Cardiac ventricle fibroblast (primary cell): ENCODE results near the gene CDC6. TPM values are rescaled to one million over a fixed set of nuclear protein-coding genes. Genes with fewer than 3 reads are reported as not detected.

ENCODE experiments used
- total RNA-seq: library from RNA; depleted of rRNA; stranded (reverse); fragments of >200 nt; gene quantifications from 2 replicates; pipeline ENCODE4 v1.2.3, GENCODE V29; 2015

CDC6 gene, protein sequence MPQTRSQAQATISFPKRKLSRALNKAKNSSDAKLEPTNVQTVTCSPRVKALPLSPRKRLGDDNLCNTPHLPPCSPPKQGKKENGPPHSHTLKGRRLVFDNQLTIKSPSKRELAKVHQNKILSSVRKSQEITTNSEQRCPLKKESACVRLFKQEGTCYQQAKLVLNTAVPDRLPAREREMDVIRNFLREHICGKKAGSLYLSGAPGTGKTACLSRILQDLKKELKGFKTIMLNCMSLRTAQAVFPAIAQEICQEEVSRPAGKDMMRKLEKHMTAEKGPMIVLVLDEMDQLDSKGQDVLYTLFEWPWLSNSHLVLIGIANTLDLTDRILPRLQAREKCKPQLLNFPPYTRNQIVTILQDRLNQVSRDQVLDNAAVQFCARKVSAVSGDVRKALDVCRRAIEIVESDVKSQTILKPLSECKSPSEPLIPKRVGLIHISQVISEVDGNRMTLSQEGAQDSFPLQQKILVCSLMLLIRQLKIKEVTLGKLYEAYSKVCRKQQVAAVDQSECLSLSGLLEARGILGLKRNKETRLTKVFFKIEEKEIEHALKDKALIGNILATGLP
- 2.2 and 3.6 TPM in 2 replicates for total RNA-seq

GRCh38 chr17:40287494-40288369 is at the start of gene CDC6:
Gene CDC6 (plus strand): TSS chr17:40287879. CDS start chr17:40289421, 1,542 bp downstream.

DNA sequence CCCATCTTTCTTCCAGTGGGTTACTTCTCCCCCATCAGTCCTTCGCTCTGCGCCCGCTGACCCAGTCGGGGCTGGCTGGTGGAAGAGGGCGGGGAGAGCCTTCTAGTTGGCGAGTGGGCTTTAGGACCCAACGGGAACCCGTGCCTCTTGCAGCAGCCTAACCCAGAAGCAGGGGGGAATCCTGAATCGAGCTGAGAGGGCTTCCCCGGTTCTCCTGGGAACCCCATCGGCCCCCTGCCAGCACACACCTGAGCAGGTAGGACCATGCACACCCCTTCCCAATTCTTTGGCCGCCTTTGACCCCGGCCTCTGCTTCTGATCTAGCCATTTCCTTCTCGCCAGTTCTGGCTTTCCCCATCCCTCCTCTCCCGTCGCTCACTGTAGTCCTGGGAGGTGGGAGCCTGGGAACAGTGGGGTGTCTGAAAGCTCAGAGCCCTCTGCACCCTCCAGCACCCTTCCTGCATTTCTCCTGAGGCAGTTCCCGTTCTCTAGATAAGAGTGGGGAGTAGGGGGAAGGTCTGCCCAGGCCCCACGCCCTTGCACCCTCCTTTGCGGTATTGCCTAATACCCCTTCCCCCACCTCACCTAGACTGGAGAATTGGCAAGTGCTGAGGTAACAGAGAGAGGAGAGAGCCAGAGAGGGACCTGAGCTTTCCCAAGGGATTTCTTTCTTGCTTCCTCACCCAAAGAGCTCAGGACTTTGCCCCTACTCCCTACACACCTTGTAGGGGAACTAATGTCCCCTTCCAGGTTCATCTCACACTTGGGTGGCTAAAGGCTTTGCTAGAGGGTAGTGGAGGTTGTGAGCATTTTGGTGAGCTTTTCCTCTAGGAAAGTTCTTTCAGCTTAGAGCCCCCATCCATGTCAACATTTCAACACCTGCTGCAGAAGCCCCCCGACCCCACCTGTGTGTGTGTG is 21.6 kb downstream of the CDC6 start, which contains the start of gene RARA:
TSS of gene RARA (plus strand) at position 150 of the 918 bp plus-strand sequence. CDS start 22,039 bp downstream, outside the sequence.

Other genes with a start within 250 kb of the CDC6 start
- 25.2 and 51.4 TPM in 2 replicates for gene MED24, start 233.5 kb upstream of the CDC6 start, total RNA-seq
- gene THRA, start 224.9 kb upstream of the CDC6 start, total RNA-seq: 26.6 and 27.3 TPM in 2 replicates
- 2.7 and 4.1 TPM in 2 replicates for gene NR1D1, start 187.3 kb upstream of the CDC6 start, total RNA-seq
- 42.4 and 49.2 TPM in 2 replicates for gene MSL1, start 165.9 kb upstream of the CDC6 start, total RNA-seq
- gene CASC3, start 147.3 kb upstream of the CDC6 start, total RNA-seq: 29.1 and 30.7 TPM in 2 replicates
- gene RAPGEFL1, start 110.4 kb upstream of the CDC6 start, total RNA-seq: 1.3 and 2.5 TPM in 2 replicates
- gene WIPF2, start 68.6 kb upstream of the CDC6 start, total RNA-seq: 8.7 and 9.0 TPM in 2 replicates
- gene RARA, start 21.3 kb downstream of the CDC6 start, total RNA-seq: 56.8 and 58.6 TPM in 2 replicates
- gene GJD3, start 76.9 kb downstream of the CDC6 start, total RNA-seq: 3.8 and 12.1 TPM in 2 replicates
- 10.6 and 19.0 TPM in 2 replicates for gene TOP2A, start 130.0 kb downstream of the CDC6 start, total RNA-seq
- gene IGFBP4, start 155.6 kb downstream of the CDC6 start, total RNA-seq: 1,674 and 1,743 TPM in 2 replicates
- under 0.01 and 0.06 TPM in 2 replicates for gene TNS4, start 213.7 kb downstream of the CDC6 start, total RNA-seq